HUDEP-2 (cell line): ENCODE data around the gene EFCAB10.
"Not testable (repeated sequence)": the region's sequence is repeated elsewhere in the genome, so short reads cannot be mapped to it uniquely, and the experiment has no call there.

Source experiments
- DNase-seq, 76 experiments: peaks; one replicate each; lab custom pipeline; 2025; ENCODE audit not compliant: unreplicated experiment in 76 of 76; lab: John Stamatoyannopoulos, UW

Gene EFCAB10

GRCh38 chr7:105599551-105599950 lies 18.3 kb upstream of the EFCAB10 start:
- no peak for DNase-seq

GRCh38 chr7:105599080-105599479 lies 17.8 kb upstream of the EFCAB10 start:
- DNase-seq: not testable (repeated sequence)

GRCh38 chr7:105596866-105597265 lies 15.6 kb upstream of the EFCAB10 start:
- DNase-seq: no peak

GRCh38 chr7:105594034-105594433 lies 12.7 kb upstream of the EFCAB10 start:
- no peak for DNase-seq

GRCh38 chr7:105591522-105591921 lies 10.2 kb upstream of the EFCAB10 start:
- DNase-seq: no peak

- no peak for DNase-seq
Observed at GRCh38 chr7:105590793-105591192, 9.5 kb upstream of the EFCAB10 start.

- DNase-seq: peak in 48 of 76 experiments; percentile 3 to 75 (median 24)
Observed at GRCh38 chr7:105589356-105590077, 8.2 kb upstream of the EFCAB10 start.

- no peak for DNase-seq
Observed at GRCh38 chr7:105587909-105588635, 6.8 kb upstream of the EFCAB10 start.

- DNase-seq: no peak
Observed at GRCh38 chr7:105585850-105586500, 4.7 kb upstream of the EFCAB10 start.

GRCh38 chr7:105584165-105584564 lies 2.9 kb upstream of the EFCAB10 start:
- DNase-seq: no peak

GRCh38 chr7:105583061-105583460 lies 1.8 kb upstream of the EFCAB10 start:
- DNase-seq: no peak

- no peak for DNase-seq
Observed at GRCh38 chr7:105580022-105580740, 1.1 kb downstream of the EFCAB10 start.

- no peak for DNase-seq
Observed at GRCh38 chr7:105578496-105578895, 2.8 kb downstream of the EFCAB10 start.

GRCh38 chr7:105577251-105577650 lies 4.0 kb downstream of the EFCAB10 start:
- no peak for DNase-seq

GRCh38 chr7:105571891-105572290 lies 9.4 kb downstream of the EFCAB10 start:
- no peak for DNase-seq

GRCh38 chr7:105567821-105568220 lies 13.5 kb downstream of the EFCAB10 start:
- no peak for DNase-seq

- no peak for DNase-seq
Observed at GRCh38 chr7:105567024-105567423, 14.3 kb downstream of the EFCAB10 start.

GRCh38 chr7:105565190-105565589 lies 16.1 kb downstream of the EFCAB10 start:
- no peak for DNase-seq

GRCh38 chr7:105559926-105560325 lies 21.4 kb downstream of the EFCAB10 start:
- DNase-seq: no peak

GRCh38 chr7:105538339-105538738 lies 43.0 kb downstream of the EFCAB10 start:
- peak in 1 of 76 experiments; percentile 3 for DNase-seq
